MCF 10A (cell line): ENCODE results near the gene PCGF3. TPM values are rescaled to one million over a fixed set of nuclear protein-coding genes. Genes with fewer than 3 reads are reported as not detected.

Experiments
- BruUV-seq: library from RNA; stranded (reverse); fragments of 400-500 nt; replicated peaks from 2 replicates; lab custom pipeline; 2021; lab: Mats Ljungman, UMichigan
- CTCF ChIA-PET: fragments of 300-600 bp; sonication (Branson Sonifier 250); formaldehyde crosslinking; extraction: SDS; loops from one replicate; lab custom pipeline; 2021; ENCODE audit warnings: antibody characterized with exemption, inconsistent platforms; lab: Yijun Ruan, JAX
- POLR2A ChIA-PET: fragments of 300-600, 350-650 bp; sonication (Branson Sonifier 250); formaldehyde crosslinking; extraction: SDS; loops from one replicate; lab custom pipeline; 2020; ENCODE audit warnings: antibody characterized with exemption, inconsistent platforms; lab: Yijun Ruan, JAX
- DNase-seq: peaks from one replicate; pipeline ENCODE4 v3.0.0-alpha.2; 2018; ENCODE audit not compliant: unreplicated experiment
- H3K27ac Mint-ChIP-seq: one replicate; pipeline ENCODE4 v1.8.0; 2022; ENCODE audit warnings: mild to moderate bottlenecking, low read depth, mixed read lengths; ENCODE audit not compliant: unreplicated experiment
- H3K27me3 Mint-ChIP-seq: one replicate; pipeline ENCODE4 v1.8.0; 2022; ENCODE audit warnings: mixed read lengths; ENCODE audit not compliant: insufficient read depth, unreplicated experiment
- H3K36me3 Mint-ChIP-seq: one replicate; pipeline ENCODE4 v1.8.0; 2022; ENCODE audit warnings: mild to moderate bottlenecking, moderate library complexity, mixed read lengths; ENCODE audit not compliant: insufficient read depth, unreplicated experiment
- H3K4me1 Mint-ChIP-seq: one replicate; pipeline ENCODE4 v1.8.0; 2022; ENCODE audit warnings: mixed read lengths; ENCODE audit not compliant: insufficient read depth, unreplicated experiment
- H3K4me3 Mint-ChIP-seq: one replicate; pipeline ENCODE4 v1.8.0; 2022; ENCODE audit warnings: mild to moderate bottlenecking, moderate library complexity, mixed read lengths; ENCODE audit not compliant: unreplicated experiment
- H3K9me3 Mint-ChIP-seq: one replicate; pipeline ENCODE4 v1.8.0; 2022; ENCODE audit warnings: mixed read lengths; ENCODE audit not compliant: unreplicated experiment
- intact Hi-C: fragments of 100-400 bp; cut with micrococcal nuclease; formaldehyde crosslinking; loops from 2 replicates; pipeline ENCODE4 v1.14.1; 2022
- total RNA-seq: library from RNA; stranded (reverse); gene quantifications from 2 replicates; pipeline ENCODE4 v1.2.3, GENCODE V29; 2022
- TF ChIP-seq, protein P1 (sequence below): fragments of 200-600 bp; IDR thresholded peaks from one replicate; pipeline ENCODE4 v1.8.0; 2022; ENCODE audit warnings: antibody characterized with exemption, mild to moderate bottlenecking; ENCODE audit not compliant: unreplicated experiment

PCGF3 gene
- total RNA-seq, 1 experiment from 2014 or later = 26.5 TPM

DNA sequence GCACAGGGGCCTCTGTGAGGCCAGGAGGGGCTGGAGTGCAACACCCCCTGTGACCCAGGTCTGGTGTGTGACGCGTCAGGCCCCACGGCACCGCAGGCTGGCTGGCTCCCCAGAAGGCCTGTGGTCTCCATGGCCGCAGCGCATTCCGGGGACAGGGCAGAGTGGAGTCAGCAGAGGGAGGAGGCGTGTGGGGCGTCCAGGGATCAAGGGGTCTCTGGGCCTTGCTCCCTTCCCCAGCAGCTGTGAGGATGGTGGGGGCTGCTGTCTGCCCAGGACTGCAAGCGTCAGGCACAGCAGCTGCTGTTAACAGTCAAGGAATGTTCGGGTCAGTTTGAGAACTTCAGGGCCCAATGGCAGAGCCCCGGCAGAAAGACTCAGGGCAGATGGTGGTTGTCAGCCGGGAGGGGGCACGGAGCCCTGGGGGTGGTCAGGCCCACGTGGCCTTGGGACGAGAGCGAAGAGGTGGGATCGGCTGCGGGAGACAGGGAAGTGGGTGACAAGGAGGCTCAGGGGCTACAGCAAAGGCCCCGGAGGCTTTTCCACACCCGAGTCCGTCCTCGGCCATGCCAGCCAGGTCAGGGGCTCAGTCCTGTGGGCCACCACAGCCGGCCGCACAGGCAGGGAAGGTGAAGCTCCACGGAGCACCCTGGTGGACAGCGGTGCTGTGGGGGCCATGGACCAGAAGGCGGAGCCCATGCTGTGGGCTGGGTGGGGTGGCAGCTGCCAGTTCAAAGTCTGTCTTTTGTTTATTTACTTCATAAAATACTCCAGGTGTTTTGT lies 18.3 kb downstream of the PCGF3 start:
- H3K9me3 Mint-ChIP-seq = no peaks in the 10 kb centered on the region
- ChIA-PET POLR2A (no interaction called here), CTCF (interaction anchor here (0.5 kb wide), 1 partner anchor 31 kb away, joined by 3 read pairs; no protein-coding TSS in a partner anchor)
- TF ChIP-seq, protein P1, sequence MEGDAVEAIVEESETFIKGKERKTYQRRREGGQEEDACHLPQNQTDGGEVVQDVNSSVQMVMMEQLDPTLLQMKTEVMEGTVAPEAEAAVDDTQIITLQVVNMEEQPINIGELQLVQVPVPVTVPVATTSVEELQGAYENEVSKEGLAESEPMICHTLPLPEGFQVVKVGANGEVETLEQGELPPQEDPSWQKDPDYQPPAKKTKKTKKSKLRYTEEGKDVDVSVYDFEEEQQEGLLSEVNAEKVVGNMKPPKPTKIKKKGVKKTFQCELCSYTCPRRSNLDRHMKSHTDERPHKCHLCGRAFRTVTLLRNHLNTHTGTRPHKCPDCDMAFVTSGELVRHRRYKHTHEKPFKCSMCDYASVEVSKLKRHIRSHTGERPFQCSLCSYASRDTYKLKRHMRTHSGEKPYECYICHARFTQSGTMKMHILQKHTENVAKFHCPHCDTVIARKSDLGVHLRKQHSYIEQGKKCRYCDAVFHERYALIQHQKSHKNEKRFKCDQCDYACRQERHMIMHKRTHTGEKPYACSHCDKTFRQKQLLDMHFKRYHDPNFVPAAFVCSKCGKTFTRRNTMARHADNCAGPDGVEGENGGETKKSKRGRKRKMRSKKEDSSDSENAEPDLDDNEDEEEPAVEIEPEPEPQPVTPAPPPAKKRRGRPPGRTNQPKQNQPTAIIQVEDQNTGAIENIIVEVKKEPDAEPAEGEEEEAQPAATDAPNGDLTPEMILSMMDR = no peak
- no peak overlapping the region for H3K4me3 Mint-ChIP-seq
- no peak for DNase-seq
- intact Hi-C loops = no loop called here
- H3K27me3 Mint-ChIP-seq = no peaks in the 10 kb centered on the region
- peaks cover 23% of the 10 kb centered on the region for H3K36me3 Mint-ChIP-seq
- H3K4me1 Mint-ChIP-seq = peaks cover 30% of the 10 kb centered on the region
- no peak overlapping the region for H3K27ac Mint-ChIP-seq
- no TSS peak for BruUV-seq

DNA sequence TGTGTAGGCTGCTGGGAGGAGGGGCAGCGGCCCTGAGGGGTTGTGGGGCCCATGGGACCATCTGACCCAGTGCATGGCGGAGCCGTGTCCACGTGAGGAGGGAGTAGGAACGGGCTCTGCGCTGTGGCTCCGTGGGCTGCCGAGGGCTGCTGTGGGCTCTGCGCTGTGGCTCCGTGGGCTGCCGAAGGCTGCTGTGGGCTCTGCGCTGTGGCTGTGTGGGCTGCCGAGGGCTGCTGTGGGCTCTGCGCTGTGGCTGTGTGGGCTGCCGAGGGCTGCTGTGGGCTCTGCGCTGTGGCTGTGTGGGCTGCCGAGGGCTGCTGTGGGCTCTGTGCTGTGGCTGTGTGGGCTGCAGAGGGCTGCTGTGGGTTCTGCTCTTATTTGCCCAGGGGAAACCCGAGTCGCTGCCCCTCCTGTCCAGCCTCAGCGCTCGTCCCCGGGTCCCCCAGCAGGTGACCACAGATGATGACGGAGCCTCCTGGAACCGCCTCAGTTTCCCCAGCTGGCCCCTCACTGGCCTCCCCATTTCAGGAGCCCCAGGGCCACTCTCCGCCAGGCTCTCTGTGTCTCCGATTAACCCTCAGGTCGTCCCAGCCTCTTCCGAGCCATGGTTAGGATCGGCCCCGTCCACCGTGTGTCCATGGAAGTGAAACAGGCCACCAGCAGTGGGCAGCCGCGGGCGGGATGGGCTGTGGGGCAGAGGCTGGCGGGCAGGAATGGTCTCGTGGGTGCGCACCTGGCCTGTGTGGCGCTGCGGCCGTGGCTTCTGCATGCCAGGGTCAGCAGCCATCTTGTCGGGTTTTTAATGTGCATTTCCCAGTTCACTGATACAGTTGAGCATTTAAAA lies 20.0 kb downstream of the PCGF3 start:
- POLR2A ChIA-PET = no interaction called here
- H3K9me3 Mint-ChIP-seq = no peaks in the 10 kb centered on the region
- peaks cover 23% of the 10 kb centered on the region for H3K4me1 Mint-ChIP-seq
- no peak for DNase-seq
- CTCF ChIA-PET = no interaction called here
- peaks cover 33% of the 10 kb centered on the region for H3K36me3 Mint-ChIP-seq
- H3K27me3 Mint-ChIP-seq = no peaks in the 10 kb centered on the region
- no peak overlapping the region for H3K4me3 Mint-ChIP-seq
- no TSS peak for BruUV-seq
- TF ChIP-seq, protein P1 = no peak
- H3K27ac Mint-ChIP-seq = no peak overlapping the region
- intact Hi-C loops = no loop called here

- TF ChIP-seq, protein P1 = no peak
- no peak overlapping the region for H3K27ac Mint-ChIP-seq
- H3K4me1 Mint-ChIP-seq = peaks cover 18% of the 10 kb centered on the region
- no TSS peak for BruUV-seq
- no peaks in the 10 kb centered on the region for H3K27me3 Mint-ChIP-seq
- intact Hi-C loops = no loop called here
- H3K9me3 Mint-ChIP-seq = no peaks in the 10 kb centered on the region
- peaks cover 40% of the 10 kb centered on the region for H3K36me3 Mint-ChIP-seq
- CTCF ChIA-PET = no interaction called here
- no peak overlapping the region for H3K4me3 Mint-ChIP-seq
- no peak for DNase-seq
- POLR2A ChIA-PET = no interaction called here
Measured at GRCh38 chr4:726235-726787, 20.7 kb downstream of the PCGF3 start.

GRCh38 chr4:726838-727237 lies 21.2 kb downstream of the PCGF3 start:
- ChIA-PET POLR2A (no interaction called here), CTCF (no interaction called here)
- Mint-ChIP-seq H3K4me1 (peaks cover 12% of the 10 kb centered on the region), H3K4me3 (no peak overlapping the region), H3K27ac (no peak overlapping the region), H3K27me3 (no peaks in the 10 kb centered on the region), H3K9me3 (no peaks in the 10 kb centered on the region), H3K36me3 (peaks cover 41% of the 10 kb centered on the region)
- no peak for DNase-seq
- TF ChIP-seq, protein P1 = no peak
- intact Hi-C loops = no loop called here
- BruUV-seq = no TSS peak
